Medulla oblongata (tissue), 1 donor: ENCODE data around the gene STXBP4.

Source experiments
- DNase-seq: peaks from one replicate; pipeline ENCODE4 v3.0.0-alpha.2; 2015; ENCODE audit errors: extremely low spot score

Gene STXBP4, protein sequence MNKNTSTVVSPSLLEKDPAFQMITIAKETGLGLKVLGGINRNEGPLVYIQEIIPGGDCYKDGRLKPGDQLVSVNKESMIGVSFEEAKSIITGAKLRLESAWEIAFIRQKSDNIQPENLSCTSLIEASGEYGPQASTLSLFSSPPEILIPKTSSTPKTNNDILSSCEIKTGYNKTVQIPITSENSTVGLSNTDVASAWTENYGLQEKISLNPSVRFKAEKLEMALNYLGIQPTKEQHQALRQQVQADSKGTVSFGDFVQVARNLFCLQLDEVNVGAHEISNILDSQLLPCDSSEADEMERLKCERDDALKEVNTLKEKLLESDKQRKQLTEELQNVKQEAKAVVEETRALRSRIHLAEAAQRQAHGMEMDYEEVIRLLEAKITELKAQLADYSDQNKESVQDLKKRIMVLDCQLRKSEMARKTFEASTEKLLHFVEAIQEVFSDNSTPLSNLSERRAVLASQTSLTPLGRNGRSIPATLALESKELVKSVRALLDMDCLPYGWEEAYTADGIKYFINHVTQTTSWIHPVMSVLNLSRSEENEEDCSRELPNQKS

GRCh38 chr17:54968262-54968987 lies at the start of gene STXBP4, which contains the start of gene COX11:
Gene STXBP4 (plus strand): TSS chr17:54968765. CDS start chr17:54986220, 17,455 bp downstream.
Gene COX11 (minus strand): TSS chr17:54968654. CDS start chr17:54968646, 8 bp downstream.
- DNase-seq: peak; percentile 99

DNA sequence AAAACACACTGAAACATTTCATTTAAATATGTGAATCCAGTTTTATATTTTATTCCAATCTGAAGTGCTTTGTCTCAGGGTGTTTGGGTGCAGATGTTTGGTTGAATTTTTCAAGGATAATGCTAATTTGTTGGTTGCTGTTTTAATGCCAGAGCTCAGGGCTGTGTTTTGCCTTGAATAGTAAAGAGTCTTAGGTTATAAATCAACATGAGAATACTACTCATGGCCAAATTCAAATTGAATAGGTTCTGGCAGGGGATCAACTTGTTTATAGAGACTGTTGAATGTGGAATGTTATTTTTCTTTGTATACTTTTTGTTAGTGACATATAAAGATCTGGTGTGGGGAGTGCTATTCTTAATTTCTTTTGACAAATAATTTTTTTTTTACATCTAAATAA lies 49.1 kb upstream of the STXBP4 start:
- peak; percentile 22 for DNase-seq

DNA sequence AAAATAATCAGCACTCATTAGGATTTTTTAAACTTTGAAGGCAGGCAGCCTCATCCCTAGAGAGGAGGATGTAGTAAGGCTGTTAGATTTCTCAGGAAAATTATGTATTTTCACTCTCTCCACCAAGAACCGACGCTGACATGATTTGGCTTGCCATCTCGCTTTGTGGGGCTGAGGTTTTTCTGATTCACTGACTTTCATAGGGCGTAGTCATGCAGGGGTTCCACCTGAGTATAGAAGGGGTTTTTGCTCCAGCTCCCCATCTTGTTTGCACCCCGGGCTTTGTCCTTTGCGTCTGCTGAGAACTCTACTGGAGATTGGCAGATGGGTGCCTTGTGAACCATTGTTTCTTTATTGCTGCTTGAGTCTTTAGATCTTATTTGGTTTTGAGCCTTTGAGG lies 47.7 kb upstream of the STXBP4 start:
- no peak for DNase-seq

- no peak for DNase-seq
Observed at GRCh38 chr17:54924405-54924804, 44.2 kb upstream of the STXBP4 start.

GRCh38 chr17:54927525-54927924 lies 41.0 kb upstream of the STXBP4 start:
- no peak for DNase-seq

GRCh38 chr17:54932711-54933110 lies 35.9 kb upstream of the STXBP4 start:
- DNase-seq: no peak

DNA sequence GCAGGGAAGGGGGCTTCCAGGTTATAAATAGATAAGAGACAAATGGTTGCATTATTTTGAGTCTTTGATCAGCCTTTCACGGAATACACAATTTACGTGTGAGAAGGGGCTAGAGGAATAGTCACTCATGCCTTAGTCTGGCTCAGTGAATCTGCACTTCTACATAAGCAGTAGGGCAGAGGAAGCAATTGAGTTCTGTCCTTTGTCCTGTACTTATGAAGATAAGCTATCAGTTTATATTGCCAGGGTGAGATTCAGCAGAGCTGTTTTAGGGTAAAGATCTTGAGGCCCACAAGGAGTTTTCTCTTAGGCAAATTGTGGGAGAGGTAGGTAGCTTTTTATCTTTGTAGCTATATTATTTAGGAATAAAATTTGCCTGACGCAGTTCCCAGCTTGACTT lies 34.6 kb upstream of the STXBP4 start:
- no peak for DNase-seq

DNA sequence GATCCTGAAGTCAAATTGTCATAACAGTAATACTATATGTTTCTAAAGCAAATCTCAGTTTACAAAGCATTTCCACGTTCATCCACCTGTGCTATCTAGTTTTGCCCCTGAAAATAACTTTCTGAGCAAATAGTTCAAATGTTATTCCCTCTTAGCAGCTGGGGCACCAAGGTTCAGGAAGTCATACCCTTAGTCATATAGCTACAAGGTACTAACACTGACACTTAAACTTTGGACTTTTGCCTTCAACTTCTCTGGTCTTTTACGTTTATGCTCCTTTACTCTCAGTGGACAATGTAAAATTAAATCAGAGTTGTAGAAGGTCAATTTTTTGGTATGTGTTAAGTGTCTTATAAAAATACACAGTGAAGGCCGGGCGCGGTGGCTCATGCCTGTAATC lies 33.1 kb upstream of the STXBP4 start:
- no peak for DNase-seq

DNA sequence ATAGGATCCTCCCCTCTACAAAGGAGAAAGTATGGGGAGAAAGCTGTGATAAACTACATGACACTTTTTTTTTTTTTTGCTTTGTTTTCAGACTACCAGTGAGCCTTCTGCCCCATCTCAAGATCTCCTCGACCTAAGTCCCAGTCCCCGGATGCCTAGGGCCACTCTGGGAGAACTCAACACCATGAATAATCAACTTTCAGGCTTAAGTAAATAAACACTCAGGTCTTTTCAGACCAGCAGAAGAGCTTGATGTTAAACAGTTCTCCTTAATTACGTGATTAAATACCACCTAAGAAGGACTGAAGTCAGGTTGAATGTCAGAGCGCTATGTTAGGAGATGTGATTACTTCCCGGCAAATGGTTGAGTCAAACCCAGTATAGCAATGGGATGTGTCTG lies 31.5 kb upstream of the STXBP4 start:
- DNase-seq: no peak

DNA sequence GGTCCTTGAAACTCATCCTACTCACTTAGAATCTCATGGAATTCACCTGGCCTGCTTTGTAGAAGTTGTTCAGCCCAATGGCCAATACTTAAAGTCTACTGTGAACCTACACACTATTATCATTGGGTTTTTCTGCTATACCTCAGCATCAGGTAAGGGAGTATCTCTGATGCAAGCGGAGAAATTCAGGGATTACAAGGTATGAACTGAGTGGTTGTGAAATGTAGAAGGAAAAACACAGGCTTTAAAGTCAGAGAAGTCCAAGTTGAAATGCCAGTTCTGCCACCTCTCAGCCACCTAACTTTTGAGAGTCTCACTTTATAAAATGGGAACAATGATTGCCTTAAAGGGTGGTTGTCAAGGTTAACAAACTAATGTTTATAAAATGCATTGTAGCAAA lies 31.1 kb upstream of the STXBP4 start:
- no peak for DNase-seq

DNA sequence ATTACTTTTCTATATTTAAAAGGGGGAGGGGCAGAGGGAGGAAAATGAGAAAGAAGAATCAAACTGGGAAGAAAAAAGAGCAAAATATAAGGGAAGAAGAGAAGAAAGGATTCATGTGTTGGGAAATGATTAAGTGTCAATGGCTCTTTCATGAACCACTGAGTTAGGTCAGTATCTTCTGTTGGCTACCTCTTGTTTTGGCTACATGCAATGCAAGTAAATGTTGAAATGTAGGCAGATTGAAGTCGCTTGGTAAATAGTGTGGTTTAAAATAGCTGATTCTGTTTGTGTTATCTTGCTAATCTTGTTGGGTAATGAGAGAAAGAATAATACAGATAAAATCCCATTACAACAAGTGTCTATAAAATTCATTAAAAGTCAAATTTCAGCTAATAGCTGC lies 27.3 kb upstream of the STXBP4 start:
- no peak for DNase-seq

DNA sequence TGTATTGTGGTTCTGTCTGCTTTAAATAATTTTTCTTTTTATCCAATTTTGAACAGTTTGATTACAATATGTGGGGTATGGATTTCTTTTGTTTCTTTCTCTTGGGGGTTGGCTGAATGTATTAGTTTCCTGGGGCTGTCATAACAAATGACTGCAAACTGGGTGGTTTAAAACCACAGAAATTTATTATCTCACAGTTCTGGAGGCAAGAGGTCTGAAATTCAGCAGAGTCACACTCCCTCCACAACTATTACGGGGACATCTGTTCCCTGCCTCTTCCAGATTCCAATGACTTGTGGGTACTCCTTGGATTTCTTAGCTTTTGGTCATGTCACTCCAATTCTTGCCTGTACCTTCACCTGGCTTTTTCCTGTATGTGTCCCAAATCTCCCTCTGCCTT lies 23.8 kb upstream of the STXBP4 start:
- DNase-seq: no peak

GRCh38 chr17:54945231-54945630 lies 23.3 kb upstream of the STXBP4 start:
- DNase-seq: no peak

DNA sequence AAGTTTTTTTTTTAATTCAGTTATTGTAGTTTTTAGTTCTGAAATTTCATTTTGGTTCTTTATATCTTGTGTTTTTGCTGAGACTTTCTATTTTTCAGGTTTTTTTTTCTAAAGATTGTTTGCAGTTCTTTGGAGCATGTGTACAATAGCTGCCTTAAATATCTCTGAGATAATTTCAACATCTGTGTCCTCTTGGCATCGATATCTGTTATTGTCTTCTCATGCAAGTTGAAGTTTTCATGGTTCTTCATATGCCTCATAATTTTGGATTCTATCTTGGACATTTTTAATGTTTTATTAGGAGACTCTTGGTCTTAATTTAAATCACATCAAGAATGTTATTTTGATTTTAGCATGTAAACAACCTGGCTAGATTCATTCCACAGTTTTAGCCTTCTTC lies 22.9 kb upstream of the STXBP4 start:
- DNase-seq: no peak

DNA sequence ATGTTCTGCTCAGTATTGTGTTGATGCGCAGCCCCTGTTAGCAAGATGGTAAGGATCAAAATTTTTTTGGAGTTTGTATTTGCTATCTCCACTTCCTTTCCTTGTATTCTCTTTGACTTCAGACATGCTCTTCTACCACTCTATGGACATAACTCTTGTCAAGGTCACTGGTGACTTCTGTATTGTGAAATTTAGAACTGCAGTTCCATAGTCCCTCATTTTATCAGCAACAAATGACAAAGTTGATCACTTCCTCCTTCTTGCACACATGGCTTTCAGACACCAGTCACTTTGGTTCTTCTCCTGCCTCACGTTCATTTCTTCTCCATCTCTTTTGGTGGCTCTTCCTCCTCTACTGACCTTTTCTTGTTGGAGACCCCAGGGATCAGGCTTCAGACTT lies 21.2 kb upstream of the STXBP4 start:
- DNase-seq: no peak

DNA sequence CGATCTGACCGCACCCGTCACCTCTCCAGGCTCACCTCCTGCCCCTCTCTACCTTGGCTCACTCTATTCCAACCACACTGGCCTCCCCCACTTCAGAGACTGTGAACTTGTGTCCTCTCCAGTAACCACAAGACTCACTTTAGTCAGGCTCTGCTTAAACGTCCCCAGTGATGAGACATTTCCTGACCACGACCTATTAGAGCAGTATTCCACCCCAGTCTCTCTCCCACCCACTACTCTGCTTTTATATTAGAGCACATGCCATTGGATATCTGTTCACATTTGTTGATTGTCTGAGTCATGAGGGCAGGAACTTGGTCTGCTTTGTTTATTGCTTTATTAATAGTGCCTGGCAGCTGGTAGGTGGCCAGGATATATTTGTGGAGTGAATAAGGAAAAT lies 20.2 kb upstream of the STXBP4 start:
- no peak for DNase-seq

DNA sequence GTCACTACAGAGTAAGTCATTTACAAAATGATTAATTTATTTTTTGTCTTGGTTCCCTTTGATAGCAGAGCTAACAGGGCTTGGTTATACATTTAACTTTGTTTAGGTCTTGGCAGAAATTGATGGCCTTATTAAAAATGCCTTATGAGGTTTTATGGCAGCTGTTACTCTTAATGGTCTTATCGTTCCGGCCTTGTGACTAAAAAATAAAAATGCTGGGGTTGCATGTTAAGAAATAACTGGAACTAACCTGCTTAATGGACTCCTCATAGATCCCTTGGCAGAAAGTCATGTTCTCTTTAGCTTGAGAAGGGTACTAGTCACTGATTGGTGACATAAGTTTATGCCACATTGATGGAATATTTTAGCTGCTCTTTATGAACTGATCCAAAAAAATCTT lies 18.4 kb upstream of the STXBP4 start:
- DNase-seq: no peak

DNA sequence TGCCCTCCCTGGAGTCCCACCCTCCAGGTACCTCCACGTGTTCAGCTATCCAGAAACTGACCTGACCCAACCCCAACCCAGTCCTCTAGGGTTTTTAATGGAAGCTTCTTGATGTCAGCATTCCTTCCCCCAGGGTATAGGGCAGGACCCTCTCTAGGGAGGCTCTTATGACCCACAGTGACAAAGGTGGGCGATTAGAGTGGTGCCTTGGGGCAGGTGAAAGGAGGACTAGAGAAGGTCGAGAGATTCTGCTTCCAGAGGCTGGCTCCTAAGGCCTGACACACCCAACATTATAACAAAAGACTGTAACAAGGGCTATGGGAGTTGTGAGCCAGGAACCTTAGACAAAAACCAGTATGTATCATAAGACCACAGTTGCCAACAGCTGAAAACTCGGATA lies 17.3 kb upstream of the STXBP4 start:
- DNase-seq: no peak

GRCh38 chr17:54956791-54957190 lies 11.8 kb upstream of the STXBP4 start:
- DNase-seq: no peak

- peak; percentile 52 for DNase-seq
Observed at GRCh38 chr17:54967621-54968261, 824 bp upstream of the STXBP4 start.

DNA sequence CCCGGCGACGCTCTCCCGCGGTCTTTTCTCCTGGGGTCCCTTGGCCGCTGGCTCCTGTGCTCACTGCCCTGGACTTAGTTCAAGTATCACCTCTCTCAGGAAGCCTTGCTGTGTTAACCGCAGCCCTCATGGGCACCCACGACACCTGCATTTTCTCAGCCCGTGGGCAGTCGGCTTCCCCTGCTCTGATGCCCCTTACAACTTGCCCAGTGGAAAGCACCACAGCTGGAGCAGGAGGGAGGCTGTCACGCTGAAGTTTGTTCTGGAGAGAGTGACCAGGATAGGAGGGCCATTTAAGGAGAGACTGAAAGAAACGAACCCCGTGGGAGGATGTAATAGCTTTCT lies 395 bp downstream of the STXBP4 start:
- no peak for DNase-seq
